H1 (cell line): ENCODE measurements around the gene NTN1.

Source experiments
- ATF3 ChIP-seq: IDR thresholded peaks from 2 replicates; pipeline ENCODE4 v1.6.1; 2011; ENCODE audit warnings: low read depth, mild to moderate bottlenecking, low read length; ENCODE audit not compliant: insufficient read depth
- BRCA1 ChIP-seq: IDR thresholded peaks from 2 replicates; pipeline ENCODE4 v1.6.1; 2012; ENCODE audit warnings: low read depth, low read length, improper control_type of control experiment
- CHD2 ChIP-seq: IDR thresholded peaks from 2 replicates; pipeline ENCODE4 v1.6.1; 2012; ENCODE audit warnings: low read length, improper control_type of control experiment
- CREB1 ChIP-seq: IDR thresholded peaks from 2 replicates; pipeline ENCODE4 v1.6.1; 2012; ENCODE audit warnings: inconsistent platforms
- CTCF ChIP-seq, 3 experiments: IDR thresholded peaks; 1 replicate in 2 of 3; 2 replicates in 1 of 3; pipeline versions ENCODE4 v1.5.1 to v1.6.1; 2011; ENCODE audit warnings: low read length in 3 of 3, mild to moderate bottlenecking in 3 of 3, inconsistent platforms in 2 of 3, low read depth in 1 of 3, moderate library complexity in 1 of 3; ENCODE audit not compliant: insufficient read depth in 1 of 3; ENCODE audit errors: control extremely low read depth in 1 of 3
- EZH2 ChIP-seq: fragments of 200-600 bp; sonication (generic); IDR thresholded peaks from 2 replicates; pipeline ENCODE4 v1.7.1; 2012; ENCODE audit warnings: low read depth, mild to moderate bottlenecking, moderate library complexity, low read length, inconsistent platforms; ENCODE audit not compliant: severe bottlenecking
- JUN ChIP-seq: IDR thresholded peaks from 2 replicates; pipeline ENCODE4 v1.6.1; 2011; ENCODE audit warnings: low read depth, mild to moderate bottlenecking, improper control_type of control experiment, low read length
- PHF8 ChIP-seq: fragments of 200-600 bp; sonication (generic); conservative IDR thresholded peaks from 2 replicates; pipeline ENCODE4 v1.7.1; 2012; ENCODE audit warnings: low read depth, mild to moderate bottlenecking, inconsistent platforms, low read length, moderate library complexity
- POLR2A ChIP-seq, 2 experiments: IDR thresholded peaks; 1 replicate in 1 of 2; 2 replicates in 1 of 2; pipeline ENCODE4 v1.6.1; 2011; ENCODE audit warnings: low read depth in 2 of 2, low read length in 2 of 2, mild to moderate bottlenecking in 2 of 2; ENCODE audit errors: control extremely low read depth in 1 of 2
- SIRT6 ChIP-seq: IDR thresholded peaks from one replicate; pipeline ENCODE4 v1.7.1; 2012; ENCODE audit warnings: low read length, inconsistent platforms
- USF2 ChIP-seq: IDR thresholded peaks from 2 replicates; pipeline ENCODE4 v1.6.1; 2011; ENCODE audit warnings: low read length, improper control_type of control experiment

GRCh38 chr17:9053406-9053805, 32.1 kb downstream of the NTN1 start:
- TF ChIP-seq CHD2 (no peak), CTCF (IDR thresholded peaks at IDR 0.05; ENCODE audit: control extremely low read depth in 1 of 3, insufficient read depth in 1 of 3, low read depth in 1 of 3, low read length in 3 of 3) (no peak), JUN (no peak), POLR2A (IDR thresholded peaks at IDR 0.05; ENCODE audit: control extremely low read depth in 1 of 2, low read depth in 2 of 2, low read length in 2 of 2) (no peak), SIRT6 (no peak), USF2 (no peak), EZH2 (no peak), CREB1 (no peak), ATF3 (no peak), BRCA1 (no peak), PHF8 (no peak)
